GM21576 (cell line): ENCODE measurements around the gene FAIM.
"Not testable (repeated sequence)": the region's sequence is repeated elsewhere in the genome, so short reads cannot be mapped to it uniquely, and the experiment has no call there.

ENCODE experiments used
- ATAC-seq: cut with Tn5 transposase; IDR thresholded peaks from one replicate; pipeline ENCODE4 v1.9.1; 2021; ENCODE audit warnings: mild to moderate bottlenecking, moderate library complexity; ENCODE audit not compliant: unreplicated experiment

Gene FAIM, protein sequence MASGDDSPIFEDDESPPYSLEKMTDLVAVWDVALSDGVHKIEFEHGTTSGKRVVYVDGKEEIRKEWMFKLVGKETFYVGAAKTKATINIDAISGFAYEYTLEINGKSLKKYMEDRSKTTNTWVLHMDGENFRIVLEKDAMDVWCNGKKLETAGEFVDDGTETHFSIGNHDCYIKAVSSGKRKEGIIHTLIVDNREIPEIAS

DNA sequence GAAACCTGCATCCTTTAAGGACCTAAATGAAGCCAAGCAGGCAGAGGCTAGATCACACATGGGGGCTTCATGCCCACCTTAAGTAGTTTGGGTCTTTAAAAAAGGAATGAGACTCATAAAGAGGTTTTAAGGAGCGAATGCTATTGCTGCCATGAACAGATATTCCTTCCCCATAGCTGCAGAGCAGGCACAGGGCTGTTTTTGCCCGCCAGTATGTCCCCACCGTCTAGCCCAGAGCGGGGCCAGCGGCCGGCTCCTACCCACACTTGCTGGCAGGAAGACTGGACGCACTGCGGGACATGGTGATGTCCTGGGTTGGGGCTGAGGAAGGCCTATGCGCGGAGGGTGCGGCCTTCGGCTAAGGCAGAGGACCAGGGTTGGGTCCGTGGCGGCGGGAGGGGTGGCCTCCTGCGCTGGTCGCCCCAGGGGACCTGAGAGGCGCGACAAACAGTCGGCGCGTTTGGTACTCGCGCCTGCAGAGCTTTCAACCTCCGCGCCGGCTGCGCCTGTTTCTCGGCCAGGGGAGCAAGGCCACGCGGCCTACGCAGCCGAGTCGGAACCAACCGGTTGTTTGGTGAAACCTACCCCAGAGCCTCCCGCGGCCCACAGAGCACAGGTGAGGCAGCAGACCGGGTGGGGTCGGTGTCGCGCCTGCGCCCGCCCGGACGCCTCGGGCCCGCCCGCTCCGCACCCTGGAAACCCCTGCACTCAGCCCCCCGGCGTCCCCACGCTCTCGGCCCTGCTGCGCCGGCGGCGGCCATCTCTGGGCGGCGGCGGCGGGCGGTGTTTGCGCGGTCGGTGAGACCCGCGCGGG is at the start of gene FAIM:
Gene FAIM, plus strand, starts transcription at position 450 of the 814 bp plus-strand sequence. CDS start 10,956 bp downstream, outside the sequence.
- ATAC-seq = peak; percentile 68

DNA sequence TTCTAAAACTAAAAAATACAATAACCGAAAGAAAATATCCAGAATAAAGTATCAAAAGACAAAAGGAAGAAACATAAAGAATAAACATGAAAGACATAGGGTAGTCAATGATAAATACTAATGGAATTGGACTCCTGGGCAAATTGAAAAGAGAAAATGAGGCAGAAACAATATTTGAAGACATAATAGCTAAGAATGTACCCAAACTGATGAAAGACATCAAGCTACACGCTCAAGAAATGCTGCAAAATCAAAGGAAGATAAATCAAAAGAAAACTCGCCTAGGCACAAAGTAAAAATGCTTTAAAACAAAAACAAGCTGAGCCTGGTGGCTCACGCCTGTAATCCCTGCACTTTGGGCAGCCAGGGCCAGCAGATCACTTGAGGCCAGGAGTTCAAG is 49.4 kb upstream of the FAIM start:
- ATAC-seq = no peak

DNA sequence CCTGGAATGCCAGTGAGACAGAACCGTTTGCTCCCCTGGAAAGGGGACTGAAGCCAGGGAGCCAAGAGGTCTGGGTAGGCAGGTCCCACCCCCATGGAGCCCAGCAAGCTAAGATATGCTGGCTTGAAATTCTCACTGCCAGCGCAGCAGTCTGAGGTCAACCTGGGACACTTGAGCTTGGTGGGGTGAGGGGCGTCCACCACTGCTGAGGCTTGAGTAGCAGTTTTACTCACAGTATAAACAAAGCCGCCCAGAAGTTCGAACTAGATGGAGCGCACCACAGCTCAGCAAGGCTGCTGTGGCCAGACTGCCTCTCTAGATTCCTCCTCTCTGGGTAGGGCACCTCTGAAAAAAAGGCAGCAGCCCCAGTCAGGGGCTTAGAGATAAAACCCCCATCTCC is 48.1 kb upstream of the FAIM start:
- ATAC-seq = no peak

DNA sequence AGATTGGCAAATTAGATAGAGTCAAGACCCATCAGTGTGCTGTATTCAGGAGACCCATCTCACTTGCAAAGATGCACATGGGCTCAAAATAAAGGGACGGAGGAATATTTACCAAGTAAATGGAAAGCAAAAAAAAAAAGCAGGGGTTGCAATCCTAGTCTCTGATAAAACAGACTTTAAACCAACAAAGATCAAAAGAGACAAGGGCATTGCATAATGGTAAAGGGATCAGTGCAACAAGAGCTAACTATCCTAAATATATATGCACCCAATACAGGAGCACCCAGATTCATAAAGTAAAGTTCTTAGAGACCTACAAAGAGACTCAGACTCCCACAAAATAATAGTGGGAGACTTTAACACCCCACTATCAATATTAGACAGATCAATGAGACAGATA is 45.7 kb upstream of the FAIM start:
- ATAC-seq = not testable (repeated sequence)

DNA sequence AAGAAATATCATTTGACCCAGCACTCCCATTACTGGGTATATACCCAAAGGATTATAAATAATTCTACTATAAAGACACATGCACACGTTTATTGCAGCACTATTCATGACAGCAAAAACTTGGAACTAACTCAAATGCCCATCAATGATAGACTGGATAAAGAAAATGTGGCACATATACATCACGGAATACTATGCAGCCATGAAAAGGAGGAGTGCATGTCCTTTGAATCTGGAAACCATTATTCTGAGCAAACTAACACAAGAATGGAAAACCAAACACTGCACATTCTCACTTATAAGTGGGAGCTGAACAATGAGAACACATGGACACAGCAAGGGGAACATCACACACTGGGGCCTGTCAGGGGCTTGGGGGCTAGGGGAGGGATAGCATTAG is 42.3 kb upstream of the FAIM start:
- ATAC-seq = not testable (repeated sequence)

DNA sequence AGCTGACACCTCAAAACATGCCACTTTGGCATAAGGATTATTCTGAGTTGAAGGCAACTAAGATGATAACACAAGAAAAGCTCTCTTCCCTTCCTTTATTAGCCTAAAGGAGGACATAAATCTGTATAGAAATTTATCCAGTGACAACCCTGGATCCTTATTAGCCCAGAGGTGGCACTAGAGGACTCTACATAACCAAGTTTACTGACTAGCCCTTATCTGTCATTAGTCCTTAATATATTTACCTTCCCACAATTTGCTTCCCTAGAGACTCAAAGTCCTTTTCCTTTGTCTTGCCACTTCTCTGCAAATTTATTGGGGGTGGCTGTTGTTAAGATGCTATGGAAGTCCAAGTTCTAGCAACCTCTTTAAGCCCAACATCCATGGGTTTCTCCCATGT is 41.2 kb upstream of the FAIM start:
- no peak for ATAC-seq

DNA sequence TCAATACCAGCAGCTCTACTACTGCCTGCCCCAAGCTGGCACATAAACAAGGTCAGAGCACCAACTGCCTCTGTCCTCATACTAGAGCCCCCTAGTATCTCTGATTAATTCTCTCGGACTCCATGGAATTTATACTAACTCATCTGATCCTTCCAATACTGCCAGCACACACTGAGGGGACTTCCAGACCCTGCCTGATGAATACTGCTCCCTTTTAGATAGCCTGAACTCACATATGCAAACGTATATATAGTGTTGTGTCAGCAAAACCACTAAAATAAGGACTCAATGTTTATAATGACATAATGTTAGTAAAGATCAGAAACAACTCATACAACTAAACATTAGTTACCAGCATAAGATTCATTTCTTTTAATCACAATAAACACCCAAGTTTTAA is 39.5 kb upstream of the FAIM start:
- no peak for ATAC-seq

DNA sequence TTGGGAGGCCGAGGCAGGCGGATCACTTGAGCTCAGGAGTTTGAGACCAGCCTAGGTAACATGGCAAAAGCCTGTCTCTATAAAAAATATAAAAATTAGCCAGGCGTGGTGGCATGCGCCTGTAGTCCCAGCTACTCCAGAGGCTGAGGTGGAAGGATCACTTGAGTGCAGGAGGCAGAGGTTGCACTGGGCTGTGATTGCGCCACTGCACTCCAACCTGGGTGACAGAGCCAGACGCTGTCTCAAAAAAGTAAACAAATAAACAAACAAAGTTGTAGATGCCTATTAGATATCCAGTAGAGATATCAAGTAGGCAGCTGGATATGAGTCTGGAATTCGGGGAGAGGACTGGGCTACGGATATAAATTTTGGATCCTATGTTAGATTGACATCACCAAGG is 38.9 kb upstream of the FAIM start:
- not testable (repeated sequence) for ATAC-seq

DNA sequence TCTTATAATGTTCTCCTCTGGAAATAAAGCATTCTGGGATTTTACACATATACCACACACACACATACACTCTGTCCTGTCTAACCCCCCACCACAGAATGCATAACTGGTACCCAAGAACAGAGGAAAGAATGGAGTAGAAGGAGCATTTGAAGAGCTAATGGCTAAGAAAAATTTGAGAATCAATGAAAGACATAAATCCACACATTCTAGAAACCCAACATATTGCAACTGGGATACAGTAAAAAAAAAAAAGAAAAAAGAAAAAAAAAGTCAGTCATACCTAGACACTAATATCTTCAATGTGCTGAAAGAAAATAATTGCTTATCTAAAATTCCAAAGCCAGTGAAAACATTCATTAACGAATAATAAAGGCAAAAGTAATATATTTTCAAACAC is 35.4 kb upstream of the FAIM start:
- no peak for ATAC-seq

DNA sequence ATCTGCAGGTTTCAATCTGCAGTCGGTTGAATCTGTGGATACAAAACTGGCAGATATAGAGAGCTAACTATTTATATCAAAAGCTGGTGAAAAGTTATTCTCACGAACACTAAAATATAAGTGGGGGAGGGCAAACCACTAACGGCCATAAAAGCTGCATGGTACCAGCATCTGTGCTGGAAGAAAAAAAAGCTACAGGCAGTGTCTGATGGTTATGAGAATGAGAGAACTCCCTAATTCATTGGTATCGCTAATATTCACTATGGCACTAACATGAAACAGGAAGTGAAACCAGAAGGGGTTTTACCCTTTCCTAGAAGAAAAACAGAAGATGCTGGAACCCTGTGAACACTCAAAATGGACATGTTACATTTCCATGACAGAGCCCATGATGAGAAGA is 30.4 kb upstream of the FAIM start:
- peak; percentile 90 for ATAC-seq

DNA sequence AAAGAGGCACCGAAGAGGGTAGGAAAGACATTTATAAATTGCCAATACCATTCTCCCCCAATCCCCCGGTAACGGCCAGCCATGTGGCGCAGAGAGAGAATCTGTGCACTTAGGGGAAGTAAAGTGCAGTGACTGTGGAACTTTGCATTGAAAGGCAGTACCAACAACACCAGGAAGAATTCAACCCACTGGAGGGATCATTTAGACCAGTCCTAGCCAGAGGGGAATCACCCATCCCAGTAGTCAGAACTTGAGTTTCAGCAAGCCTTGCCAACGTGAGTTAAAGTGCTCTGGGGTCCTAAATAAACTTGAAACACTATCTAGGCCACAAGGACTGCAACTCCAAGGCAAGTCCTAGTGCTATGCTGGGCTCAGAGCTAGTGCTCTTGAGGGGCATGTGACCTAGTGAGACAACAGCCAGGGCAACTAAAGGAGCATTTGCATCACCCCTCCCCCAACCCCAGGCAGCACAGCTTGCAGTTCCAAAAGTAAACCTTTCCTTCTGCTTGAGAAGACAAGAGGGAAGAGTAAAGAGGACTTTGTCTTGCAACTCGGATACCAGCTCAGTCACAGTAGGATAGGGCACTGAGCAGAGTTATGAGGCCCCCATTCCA is 29.5 kb upstream of the FAIM start:
- ATAC-seq = no peak

DNA sequence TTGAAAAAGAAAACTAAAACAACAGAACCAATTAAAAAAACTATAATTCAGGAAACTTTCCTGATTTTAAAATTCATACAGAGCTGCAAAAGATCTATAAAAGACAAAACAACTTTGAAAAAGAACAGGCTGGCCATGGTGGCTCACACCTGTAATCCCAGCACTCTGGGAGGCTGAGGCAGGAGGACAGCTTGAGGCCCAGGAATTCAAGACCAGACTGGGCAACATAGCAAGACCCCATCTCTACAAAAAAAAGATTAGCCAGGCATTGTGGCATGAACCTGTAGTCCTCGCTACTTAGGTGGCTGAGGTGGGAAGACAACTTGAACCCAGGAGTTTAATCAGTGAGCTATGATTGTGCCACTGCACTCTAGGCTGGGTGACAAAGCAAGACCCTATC is 21.2 kb upstream of the FAIM start:
- ATAC-seq = no peak

DNA sequence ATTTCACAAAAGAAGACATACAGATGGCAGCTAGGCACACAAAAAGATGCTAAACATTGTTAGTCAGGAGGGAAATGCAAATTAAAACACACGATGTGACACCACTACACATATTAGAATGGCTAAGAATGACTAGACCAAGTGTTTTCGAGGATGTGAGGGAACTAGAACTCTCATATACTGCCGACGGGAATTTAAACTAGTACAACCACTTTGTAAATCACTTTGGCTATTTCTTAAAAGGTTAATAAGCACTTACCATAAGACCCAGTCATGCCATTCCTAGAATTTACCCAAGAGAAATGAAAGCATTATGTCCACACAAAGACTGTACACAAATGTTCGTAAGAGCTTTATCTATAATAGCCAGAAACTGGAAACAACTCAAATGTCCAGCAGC is 20.1 kb upstream of the FAIM start:
- ATAC-seq = no peak

DNA sequence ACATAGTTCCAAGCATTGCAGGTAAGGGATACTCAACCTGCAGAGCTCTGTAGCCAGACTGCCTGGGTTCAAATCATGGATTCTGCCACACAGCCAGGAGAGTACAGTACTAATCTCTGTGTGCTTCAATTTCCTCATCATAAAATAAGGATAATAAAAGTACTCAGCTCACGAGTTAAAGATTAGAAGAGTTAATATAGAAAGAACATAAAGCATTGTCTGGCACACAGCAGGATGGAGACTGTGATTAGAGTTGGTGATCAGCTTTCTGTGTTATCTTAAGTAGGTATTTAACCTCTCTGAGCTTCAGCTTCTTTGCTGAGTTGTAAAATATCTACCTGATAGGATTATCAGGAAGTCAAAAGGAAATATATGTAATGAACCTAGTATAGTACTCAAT is 17.2 kb upstream of the FAIM start:
- ATAC-seq = no peak

DNA sequence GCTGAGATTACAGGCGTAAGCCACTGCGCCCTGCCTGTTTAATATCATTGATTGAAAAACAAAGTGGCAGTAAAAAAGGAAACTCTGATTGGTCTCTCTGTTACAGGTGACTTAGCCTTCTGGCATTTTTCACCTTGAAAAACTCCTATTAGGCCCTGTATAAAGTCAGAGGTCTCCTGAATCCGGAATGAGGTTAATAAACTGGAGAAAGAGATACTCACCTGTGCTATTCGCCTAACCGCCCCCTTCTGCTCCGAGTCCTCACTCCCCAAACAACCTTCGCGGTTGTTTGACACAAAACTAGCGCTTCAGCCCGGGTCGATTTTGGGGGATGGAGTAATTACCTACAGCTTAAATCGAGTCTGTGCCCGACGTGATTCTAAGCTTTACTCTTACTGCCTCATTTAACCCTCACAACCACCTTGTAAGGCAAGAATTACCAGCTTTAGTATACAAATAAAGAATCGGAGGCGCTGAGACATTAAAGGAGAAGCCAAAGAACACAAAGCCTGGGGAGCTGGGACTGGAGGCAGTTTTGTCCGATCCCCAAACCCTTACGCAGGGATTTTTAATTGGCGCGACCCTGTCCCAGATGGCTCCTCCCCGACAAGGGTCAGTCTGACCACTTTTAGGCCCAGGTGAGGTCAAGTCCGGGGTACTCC is 15.0 kb upstream of the FAIM start:
- no peak for ATAC-seq

DNA sequence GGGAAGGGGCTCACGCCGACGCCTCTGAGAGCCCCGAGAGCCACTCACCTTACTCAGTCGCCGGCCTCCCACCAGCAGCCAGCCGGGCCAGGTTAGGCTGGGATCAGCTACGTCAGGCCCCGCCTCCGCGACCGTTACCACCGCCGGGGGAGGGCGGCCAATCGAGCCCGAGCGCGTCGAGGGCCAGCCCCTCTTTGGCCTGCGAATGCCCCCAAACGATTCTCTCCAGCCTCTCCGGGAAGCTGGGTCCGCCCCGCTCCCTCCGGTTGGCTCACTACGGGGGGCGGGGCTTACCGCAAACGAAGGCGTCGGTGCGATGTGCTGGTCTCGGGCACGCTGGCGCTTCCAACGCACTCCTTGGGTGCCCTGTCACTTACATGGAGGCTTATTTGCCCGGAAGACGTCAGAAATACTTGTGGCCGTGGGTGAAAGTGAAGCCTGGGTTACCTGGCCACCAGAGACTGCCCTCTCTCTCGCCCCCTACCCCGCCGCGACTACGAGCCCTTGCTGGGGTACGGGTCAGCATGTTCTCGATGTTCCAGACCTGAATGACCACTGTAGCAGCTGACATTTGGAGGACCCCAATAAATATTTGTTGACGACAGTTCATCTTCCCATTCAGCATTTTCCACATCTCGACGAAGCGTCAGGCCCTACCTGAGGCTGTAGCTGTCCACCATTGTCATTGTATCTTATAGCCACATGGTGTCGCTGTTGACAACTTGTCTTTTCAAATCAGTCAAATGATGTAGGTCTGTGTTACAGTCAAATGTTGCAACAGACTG is 14.2 kb upstream of the FAIM start, which contains the start of gene CEP70:
Gene CEP70, minus strand, starts transcription at position 111 of the 785 bp plus-strand sequence. CDS start 21,333 bp downstream, outside the sequence.
- ATAC-seq = peak; percentile 87

DNA sequence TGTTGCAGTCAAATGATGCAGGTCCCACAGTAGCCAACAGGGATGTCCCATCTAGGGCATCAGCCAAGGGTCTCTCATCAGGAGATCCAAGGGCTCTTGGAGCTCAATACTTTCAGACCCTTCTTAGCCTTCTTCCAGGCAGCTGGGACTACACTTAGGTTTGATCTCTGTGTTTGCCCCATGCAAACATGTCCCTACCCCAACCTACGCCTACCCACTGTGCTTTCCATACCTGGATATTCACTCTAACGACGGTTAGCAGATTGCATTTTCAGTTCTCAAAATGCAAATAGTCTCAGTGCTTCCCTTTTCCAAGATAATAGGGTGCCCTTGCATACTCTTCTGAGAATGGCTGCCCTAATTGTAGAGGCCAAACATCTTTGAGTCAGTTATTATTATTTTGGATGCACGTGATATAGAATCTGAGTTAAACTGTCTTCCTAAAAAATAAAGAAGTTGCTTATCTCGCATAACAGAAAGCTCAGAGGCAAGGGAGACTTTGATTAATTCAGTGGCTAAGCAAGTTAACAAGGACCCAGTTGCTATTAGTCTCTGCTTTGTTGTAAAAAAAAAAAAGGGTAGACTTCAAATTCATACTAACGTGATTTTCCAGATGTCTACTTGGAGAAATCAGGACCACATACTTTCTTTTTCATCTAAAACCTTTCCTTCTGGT is 13.5 kb upstream of the FAIM start:
- ATAC-seq = no peak

DNA sequence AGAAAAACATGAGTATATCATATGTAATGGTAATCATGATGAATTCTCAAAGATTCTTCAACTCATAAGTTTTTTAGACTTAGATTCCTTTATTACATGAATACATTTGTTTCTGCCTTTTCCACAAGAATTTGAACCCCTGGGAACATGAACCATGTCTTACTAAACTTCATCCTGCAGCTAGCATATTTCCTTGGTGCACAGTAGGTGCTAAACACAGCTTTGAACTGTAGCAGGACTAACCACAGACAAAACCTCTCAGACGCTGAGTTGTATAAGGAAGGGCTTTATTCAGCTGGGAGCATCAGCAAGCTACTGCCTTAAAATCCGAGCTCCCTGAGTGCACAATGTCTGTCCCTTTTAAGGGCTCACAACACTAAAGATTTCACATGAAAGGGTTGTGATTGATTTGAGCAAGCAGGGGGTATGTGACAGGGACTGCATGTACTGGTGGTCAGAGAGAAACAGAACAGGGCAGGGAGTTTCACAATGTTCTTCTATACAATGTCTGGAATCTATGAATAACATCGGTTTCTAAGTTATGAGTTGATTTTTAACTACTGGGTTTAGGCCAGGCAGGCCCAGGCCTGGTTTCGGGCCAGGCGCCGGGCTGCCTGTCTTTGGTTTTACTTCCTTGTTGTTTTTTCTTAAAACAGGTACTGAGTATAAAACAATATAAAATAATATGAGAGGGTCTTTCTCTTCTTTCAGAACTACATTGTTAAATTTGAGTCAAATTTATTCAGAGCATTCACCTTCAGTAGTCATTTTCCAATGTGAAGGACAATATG is 11.2 kb upstream of the FAIM start:
- not testable (repeated sequence) for ATAC-seq

DNA sequence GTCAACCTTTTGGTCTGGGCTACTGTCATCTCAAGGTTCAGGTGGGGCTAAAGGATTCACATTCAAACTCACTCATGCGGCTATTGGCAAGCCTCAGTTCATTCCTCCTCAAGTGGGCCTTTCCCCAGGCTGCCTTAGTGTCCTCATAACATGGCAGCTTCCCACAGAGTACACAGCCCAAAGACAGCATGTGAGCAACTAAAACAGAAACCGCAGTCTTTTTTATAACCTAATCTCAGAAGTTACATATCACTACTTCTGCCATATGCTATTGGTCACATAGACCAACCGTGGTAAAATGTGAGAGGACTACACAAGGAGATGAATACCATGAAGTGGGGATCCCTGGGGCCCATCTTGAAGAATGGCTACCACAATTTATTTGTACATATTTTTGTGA is 10.0 kb upstream of the FAIM start:
- no peak for ATAC-seq
